Activated CD8-positive, alpha-beta memory T cell treated with anti-CD3 and anti-CD28 coated beads for 24 hours (primary cell): Measurements from ENCODE around the gene KDM6A.
"Not testable (repeated sequence)": the region's sequence is repeated elsewhere in the genome, so short reads cannot be mapped to it uniquely, and the experiment has no call there.

Experiments
- DNase-seq: peaks from one replicate; pipeline ENCODE4 v3.0.0-alpha.2; 2020

The KDM6A gene

GRCh38 chrX:45011597-45011996 is 138.6 kb downstream of the KDM6A start:
- DNase-seq = no peak

GRCh38 chrX:45017946-45018345 is 145.0 kb downstream of the KDM6A start:
- DNase-seq = no peak

- no peak for DNase-seq
Measured at GRCh38 chrX:45022150-45022549, 149.2 kb downstream of the KDM6A start.

GRCh38 chrX:45024501-45024900 is 151.5 kb downstream of the KDM6A start:
- DNase-seq = no peak

GRCh38 chrX:45026036-45026435 is 153.0 kb downstream of the KDM6A start:
- no peak for DNase-seq

GRCh38 chrX:45031830-45032378 is 158.9 kb downstream of the KDM6A start:
- no peak for DNase-seq

GRCh38 chrX:45035071-45035470 is 162.1 kb downstream of the KDM6A start:
- DNase-seq = no peak

GRCh38 chrX:45036161-45036560 is 163.2 kb downstream of the KDM6A start:
- no peak for DNase-seq

GRCh38 chrX:45040137-45040536 is 167.1 kb downstream of the KDM6A start:
- DNase-seq = not testable (repeated sequence)

GRCh38 chrX:45046417-45046816 is 173.4 kb downstream of the KDM6A start:
- no peak for DNase-seq

- DNase-seq = no peak
Measured at GRCh38 chrX:45050558-45050957, 177.6 kb downstream of the KDM6A start.

GRCh38 chrX:45056428-45057145 is 183.6 kb downstream of the KDM6A start:
- DNase-seq = no peak

- not testable (repeated sequence) for DNase-seq
Measured at GRCh38 chrX:45059906-45060305, 186.9 kb downstream of the KDM6A start.

GRCh38 chrX:45063319-45064095 is 190.5 kb downstream of the KDM6A start:
- DNase-seq = no peak

- no peak for DNase-seq
Measured at GRCh38 chrX:45068569-45068968, 195.6 kb downstream of the KDM6A start.

- DNase-seq = no peak
Measured at GRCh38 chrX:45070116-45071007, 197.4 kb downstream of the KDM6A start.

- not testable (repeated sequence) for DNase-seq
Measured at GRCh38 chrX:45073011-45073410, 200.0 kb downstream of the KDM6A start.

- no peak for DNase-seq
Measured at GRCh38 chrX:45077748-45078424, 204.9 kb downstream of the KDM6A start.

- DNase-seq = no peak
Measured at GRCh38 chrX:45083314-45083713, 210.3 kb downstream of the KDM6A start.

- DNase-seq = no peak
Measured at GRCh38 chrX:45110494-45110893, 237.5 kb downstream of the KDM6A start.

GRCh38 chrX:45126158-45126557 is 253.2 kb downstream of the KDM6A start:
- no peak for DNase-seq

GRCh38 chrX:45128896-45129454 is 256.0 kb downstream of the KDM6A start:
- DNase-seq = no peak
